Measurements from ENCODE around the gene FARP1. TPM values are rescaled to one million over a fixed set of nuclear protein-coding genes. Genes with fewer than 3 reads are reported as not detected.

FARP1 gene
- total and polyA plus RNA-seq, 10 of the 15 experiments (the other 5 are each of a cell fraction or from before 2014, with no cell fraction given): 0.17 to 6.9 (median 0.68) TPM

DNA sequence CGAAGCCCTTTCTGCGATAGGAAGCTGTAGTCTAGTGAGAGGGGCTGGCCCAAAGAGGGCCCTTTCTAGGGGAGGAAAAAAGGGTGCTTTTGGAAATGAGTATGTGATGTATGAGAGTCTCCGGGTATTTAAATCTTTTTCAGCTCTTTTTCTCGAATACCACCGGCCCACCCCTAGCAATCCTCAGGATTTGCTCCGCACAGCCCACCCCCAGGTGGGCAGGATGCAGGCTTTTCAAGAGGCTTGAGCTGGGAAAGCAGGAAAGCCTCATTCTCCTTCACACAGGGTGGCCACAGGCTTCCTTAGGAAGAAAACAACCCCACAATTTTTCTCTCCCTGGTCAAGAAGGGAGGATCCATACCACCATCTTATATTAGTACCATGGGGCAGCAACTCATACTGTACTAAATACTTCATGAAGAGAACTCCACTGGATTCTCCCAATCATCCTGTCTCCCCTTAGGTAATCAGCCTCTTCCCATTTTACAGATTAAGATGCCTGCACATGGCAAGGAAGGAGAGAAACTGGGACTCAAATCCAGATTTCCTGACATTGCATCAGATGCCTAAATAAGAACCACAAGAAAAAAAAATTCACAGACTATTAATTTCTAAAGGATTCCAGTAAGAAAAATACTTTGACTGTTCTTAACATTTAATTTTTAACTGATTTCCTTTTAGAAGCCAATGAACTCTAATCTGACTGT lies 349.6 kb downstream of the FARP1 start:
- no peak overlapping the region for H3K9ac ChIP-seq (ENCODE audit: control insufficient read depth, insufficient read depth, low read length)
- H4K20me1 ChIP-seq (ENCODE audit: control insufficient read depth, insufficient read depth): peaks cover 10% of the 10 kb centered on the region; the same call in 1 of the 2 replicates
- ATAC-seq: no peak
- ChIA-PET RAD21 (ENCODE audit: unreplicated experiment) (no interaction called here), POLR2A (no interaction called here), SMC1A (ENCODE audit: uncharacterized antibody, unreplicated experiment) (no interaction called here), CTCF (interaction anchor here (1.0 kb wide), 1 partner anchor 161 kb away, joined by 4 read pairs; no protein-coding TSS in a partner anchor)
- peaks cover 33% of the 10 kb centered on the region for H3K4me1 ChIP-seq (ENCODE audit: control insufficient read depth, insufficient read depth, low read length)
- no peak for FAIRE-seq
- no TSS peak for BruUV-seq (replicated peaks)
- no peak overlapping the region for H3K4me3 ChIP-seq
- intact Hi-C loops (cut with micrococcal nuclease; ENCODE audit: unreplicated experiment): no loop called here
- H2AFZ ChIP-seq (ENCODE audit: control insufficient read depth, low read depth, low read length): no peak overlapping the region
- peaks cover 64% of the 10 kb centered on the region for H3K79me2 ChIP-seq (ENCODE audit: control insufficient read depth, insufficient read depth, low read length)
- no peaks in the 10 kb centered on the region for H3K9me3 ChIP-seq (replicated peaks; ENCODE audit: control insufficient read depth, insufficient read depth, low read length)
- DNase-seq (ENCODE audit: low read depth, low spot score): no peak
- no peak overlapping the region for H3K27ac ChIP-seq (ENCODE audit: control insufficient read depth, insufficient read depth)
- H3K4me2 ChIP-seq (ENCODE audit: control insufficient read depth, insufficient read depth): no peak overlapping the region
- no peaks in the 10 kb centered on the region for H3K27me3 ChIP-seq (replicated peaks in 1 of 2; ENCODE audit: control insufficient read depth in 2 of 2, insufficient read depth in 2 of 2, low read length in 1 of 2)
- 97% methylated on average over 6 of the region's 6 CpGs for WGBS (ENCODE audit: insufficient coverage, insufficient replicate concordance, low lambda C conversion rate, missing lambda C conversion rate)
- no peak for TF ChIP-seq ZNF384 (IDR thresholded peaks at IDR 0.05; ENCODE audit: borderline replicate concordance, low read depth, low read length)
- TF ChIP-seq EED (IDR thresholded peaks at IDR 0.05; ENCODE audit: low read depth): no peak
- TF ChIP-seq CHD4 (IDR thresholded peaks at IDR 0.05): no peak
- TF ChIP-seq PML (IDR thresholded peaks at IDR 0.05; ENCODE audit: low read length): no peak
- no peak for TF ChIP-seq CBX5 (IDR thresholded peaks at IDR 0.05; ENCODE audit: low read depth)
- TF ChIP-seq WRNIP1 (IDR thresholded peaks at IDR 0.05; ENCODE audit: borderline replicate concordance, low read depth, low read length): no peak
- TF ChIP-seq ZSCAN29 (IDR thresholded peaks at IDR 0.05): no peak
- TF ChIP-seq SIX5 (IDR thresholded peaks at IDR 0.05; ENCODE audit: low read depth, low read length, severe bottlenecking): no peak
- TF ChIP-seq ESRRA (IDR thresholded peaks at IDR 0.05; ENCODE audit: low read length): no peak
- TF ChIP-seq EGR1 (IDR thresholded peaks at IDR 0.05; ENCODE audit: borderline replicate concordance in 1 of 2, low read depth in 2 of 2, low read length in 2 of 2): no peak
- TF ChIP-seq SMAD5 (IDR thresholded peaks at IDR 0.05; ENCODE audit: low read depth): no peak
- no peak for TF ChIP-seq STAT3 (IDR thresholded peaks at IDR 0.05; ENCODE audit: low read depth, low read length)
- TF ChIP-seq, protein P1, sequence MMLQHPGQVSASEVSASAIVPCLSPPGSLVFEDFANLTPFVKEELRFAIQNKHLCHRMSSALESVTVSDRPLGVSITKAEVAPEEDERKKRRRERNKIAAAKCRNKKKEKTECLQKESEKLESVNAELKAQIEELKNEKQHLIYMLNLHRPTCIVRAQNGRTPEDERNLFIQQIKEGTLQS (IDR thresholded peaks at IDR 0.05; ENCODE audit: borderline replicate concordance, extremely low read depth, low read depth, low read length): no peak
- TF ChIP-seq, protein P2, sequence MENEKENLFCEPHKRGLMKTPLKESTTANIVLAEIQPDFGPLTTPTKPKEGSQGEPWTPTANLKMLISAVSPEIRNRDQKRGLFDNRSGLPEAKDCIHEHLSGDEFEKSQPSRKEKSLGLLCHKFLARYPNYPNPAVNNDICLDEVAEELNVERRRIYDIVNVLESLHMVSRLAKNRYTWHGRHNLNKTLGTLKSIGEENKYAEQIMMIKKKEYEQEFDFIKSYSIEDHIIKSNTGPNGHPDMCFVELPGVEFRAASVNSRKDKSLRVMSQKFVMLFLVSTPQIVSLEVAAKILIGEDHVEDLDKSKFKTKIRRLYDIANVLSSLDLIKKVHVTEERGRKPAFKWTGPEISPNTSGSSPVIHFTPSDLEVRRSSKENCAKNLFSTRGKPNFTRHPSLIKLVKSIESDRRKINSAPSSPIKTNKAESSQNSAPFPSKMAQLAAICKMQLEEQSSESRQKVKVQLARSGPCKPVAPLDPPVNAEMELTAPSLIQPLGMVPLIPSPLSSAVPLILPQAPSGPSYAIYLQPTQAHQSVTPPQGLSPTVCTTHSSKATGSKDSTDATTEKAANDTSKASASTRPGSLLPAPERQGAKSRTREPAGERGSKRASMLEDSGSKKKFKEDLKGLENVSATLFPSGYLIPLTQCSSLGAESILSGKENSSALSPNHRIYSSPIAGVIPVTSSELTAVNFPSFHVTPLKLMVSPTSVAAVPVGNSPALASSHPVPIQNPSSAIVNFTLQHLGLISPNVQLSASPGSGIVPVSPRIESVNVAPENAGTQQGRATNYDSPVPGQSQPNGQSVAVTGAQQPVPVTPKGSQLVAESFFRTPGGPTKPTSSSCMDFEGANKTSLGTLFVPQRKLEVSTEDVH (IDR thresholded peaks at IDR 0.05; ENCODE audit: low read depth, partially characterized antibody): no peak
- TF ChIP-seq YY1 (IDR thresholded peaks at IDR 0.05; ENCODE audit: low read depth, low read length): no peak
- TF ChIP-seq, protein P3, sequence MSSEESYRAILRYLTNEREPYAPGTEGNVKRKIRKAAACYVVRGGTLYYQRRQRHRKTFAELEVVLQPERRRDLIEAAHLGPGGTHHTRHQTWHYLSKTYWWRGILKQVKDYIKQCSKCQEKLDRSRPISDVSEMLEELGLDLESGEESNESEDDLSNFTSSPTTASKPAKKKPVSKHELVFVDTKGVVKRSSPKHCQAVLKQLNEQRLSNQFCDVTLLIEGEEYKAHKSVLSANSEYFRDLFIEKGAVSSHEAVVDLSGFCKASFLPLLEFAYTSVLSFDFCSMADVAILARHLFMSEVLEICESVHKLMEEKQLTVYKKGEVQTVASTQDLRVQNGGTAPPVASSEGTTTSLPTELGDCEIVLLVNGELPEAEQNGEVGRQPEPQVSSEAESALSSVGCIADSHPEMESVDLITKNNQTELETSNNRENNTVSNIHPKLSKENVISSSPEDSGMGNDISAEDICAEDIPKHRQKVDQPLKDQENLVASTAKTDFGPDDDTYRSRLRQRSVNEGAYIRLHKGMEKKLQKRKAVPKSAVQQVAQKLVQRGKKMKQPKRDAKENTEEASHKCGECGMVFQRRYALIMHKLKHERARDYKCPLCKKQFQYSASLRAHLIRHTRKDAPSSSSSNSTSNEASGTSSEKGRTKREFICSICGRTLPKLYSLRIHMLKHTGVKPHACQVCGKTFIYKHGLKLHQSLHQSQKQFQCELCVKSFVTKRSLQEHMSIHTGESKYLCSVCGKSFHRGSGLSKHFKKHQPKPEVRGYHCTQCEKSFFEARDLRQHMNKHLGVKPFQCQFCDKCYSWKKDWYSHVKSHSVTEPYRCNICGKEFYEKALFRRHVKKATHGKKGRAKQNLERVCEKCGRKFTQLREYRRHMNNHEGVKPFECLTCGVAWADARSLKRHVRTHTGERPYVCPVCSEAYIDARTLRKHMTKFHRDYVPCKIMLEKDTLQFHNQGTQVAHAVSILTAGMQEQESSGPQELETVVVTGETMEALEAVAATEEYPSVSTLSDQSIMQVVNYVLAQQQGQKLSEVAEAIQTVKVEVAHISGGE (CRISPR knock-in tag; IDR thresholded peaks at IDR 0.05): no peak
- TF ChIP-seq ZNF207 (IDR thresholded peaks at IDR 0.05; ENCODE audit: borderline replicate concordance): no peak
- peaks cover 4 to 8% of the 10 kb centered on the region in 2 experiments; a peak in 3 of 4 replicates for H3K36me3 ChIP-seq (ENCODE audit: control insufficient read depth in 2 of 2, insufficient read depth in 2 of 2, low read length in 1 of 2)
- in situ Hi-C loops (cut with MboI): no loop called here
